ENCODE measurements around the gene LRRC17.

DNA sequence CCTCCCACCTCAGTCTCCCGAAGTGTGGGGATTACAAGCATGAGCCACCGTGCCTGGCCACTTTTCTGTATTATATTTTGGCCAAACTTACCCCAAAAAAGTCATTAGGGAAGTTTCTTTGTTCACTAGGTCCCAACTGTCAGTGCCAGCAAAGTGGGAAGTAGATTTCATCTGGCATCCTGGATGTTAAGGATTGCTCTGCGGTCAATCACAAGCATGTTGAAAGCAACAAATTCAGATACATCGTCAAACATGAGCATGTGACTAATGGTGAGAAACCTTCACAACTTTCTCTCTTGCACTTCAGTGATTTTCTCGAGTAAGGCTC is 14.3 kb upstream of the LRRC17 start:
- TF ChIP-seq, protein P1, sequence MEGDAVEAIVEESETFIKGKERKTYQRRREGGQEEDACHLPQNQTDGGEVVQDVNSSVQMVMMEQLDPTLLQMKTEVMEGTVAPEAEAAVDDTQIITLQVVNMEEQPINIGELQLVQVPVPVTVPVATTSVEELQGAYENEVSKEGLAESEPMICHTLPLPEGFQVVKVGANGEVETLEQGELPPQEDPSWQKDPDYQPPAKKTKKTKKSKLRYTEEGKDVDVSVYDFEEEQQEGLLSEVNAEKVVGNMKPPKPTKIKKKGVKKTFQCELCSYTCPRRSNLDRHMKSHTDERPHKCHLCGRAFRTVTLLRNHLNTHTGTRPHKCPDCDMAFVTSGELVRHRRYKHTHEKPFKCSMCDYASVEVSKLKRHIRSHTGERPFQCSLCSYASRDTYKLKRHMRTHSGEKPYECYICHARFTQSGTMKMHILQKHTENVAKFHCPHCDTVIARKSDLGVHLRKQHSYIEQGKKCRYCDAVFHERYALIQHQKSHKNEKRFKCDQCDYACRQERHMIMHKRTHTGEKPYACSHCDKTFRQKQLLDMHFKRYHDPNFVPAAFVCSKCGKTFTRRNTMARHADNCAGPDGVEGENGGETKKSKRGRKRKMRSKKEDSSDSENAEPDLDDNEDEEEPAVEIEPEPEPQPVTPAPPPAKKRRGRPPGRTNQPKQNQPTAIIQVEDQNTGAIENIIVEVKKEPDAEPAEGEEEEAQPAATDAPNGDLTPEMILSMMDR (IDR thresholded peaks at IDR 0.05) = no peak
- TF ChIP-seq EZH2 (IDR thresholded peaks at IDR 0.05; ENCODE audit: borderline replicate concordance, insufficient read depth, low read depth, low read length, poor library complexity, severe bottlenecking) = no peak
